ENCODE results near the gene FN3K. TPM values are rescaled to one million over a fixed set of nuclear protein-coding genes. Genes with fewer than 3 reads are reported as not detected.

Gene FN3K
- total and polyA plus RNA-seq, 2 of the 13 experiments (the other 11 are each of a cell fraction or from before 2014, with no cell fraction given) = 3.5 to 12.2 TPM

GRCh38 chr17:82698065-82698973 is 37.1 kb upstream of the FN3K start, which contains the start of gene RAB40B (continued):
- no peak for TF ChIP-seq ZNF276 (CRISPR knock-in tag; IDR thresholded peaks at IDR 0.05; ENCODE audit: low read depth)
- TF ChIP-seq ZNF766 (CRISPR knock-in tag; IDR thresholded peaks at IDR 0.05; ENCODE audit: borderline replicate concordance) = 0 out of 2 replicates have a peak, but pooled peaks have one; percentile 39
- TF ChIP-seq, protein P1, sequence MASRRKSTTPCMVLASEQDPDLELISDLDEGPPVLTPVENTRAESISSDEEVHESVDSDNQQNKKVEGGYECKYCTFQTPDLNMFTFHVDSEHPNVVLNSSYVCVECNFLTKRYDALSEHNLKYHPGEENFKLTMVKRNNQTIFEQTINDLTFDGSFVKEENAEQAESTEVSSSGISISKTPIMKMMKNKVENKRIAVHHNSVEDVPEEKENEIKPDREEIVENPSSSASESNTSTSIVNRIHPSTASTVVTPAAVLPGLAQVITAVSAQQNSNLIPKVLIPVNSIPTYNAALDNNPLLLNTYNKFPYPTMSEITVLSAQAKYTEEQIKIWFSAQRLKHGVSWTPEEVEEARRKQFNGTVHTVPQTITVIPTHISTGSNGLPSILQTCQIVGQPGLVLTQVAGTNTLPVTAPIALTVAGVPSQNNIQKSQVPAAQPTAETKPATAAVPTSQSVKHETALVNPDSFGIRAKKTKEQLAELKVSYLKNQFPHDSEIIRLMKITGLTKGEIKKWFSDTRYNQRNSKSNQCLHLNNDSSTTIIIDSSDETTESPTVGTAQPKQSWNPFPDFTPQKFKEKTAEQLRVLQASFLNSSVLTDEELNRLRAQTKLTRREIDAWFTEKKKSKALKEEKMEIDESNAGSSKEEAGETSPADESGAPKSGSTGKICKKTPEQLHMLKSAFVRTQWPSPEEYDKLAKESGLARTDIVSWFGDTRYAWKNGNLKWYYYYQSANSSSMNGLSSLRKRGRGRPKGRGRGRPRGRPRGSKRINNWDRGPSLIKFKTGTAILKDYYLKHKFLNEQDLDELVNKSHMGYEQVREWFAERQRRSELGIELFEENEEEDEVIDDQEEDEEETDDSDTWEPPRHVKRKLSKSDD (CRISPR knock-in tag; IDR thresholded peaks at IDR 0.05; ENCODE audit: low read depth) = no peak
- no peak for TF ChIP-seq ZNF441 (CRISPR knock-in tag; IDR thresholded peaks at IDR 0.05; ENCODE audit: borderline replicate concordance)
- TF ChIP-seq PHF5A (CRISPR knock-in tag; IDR thresholded peaks at IDR 0.05; ENCODE audit: low read depth, unreplicated experiment) = no peak
- no peak for TF ChIP-seq EHMT2 (IDR thresholded peaks at IDR 0.05; ENCODE audit: borderline replicate concordance, low read depth, low read length)
- TF ChIP-seq IRF9 (CRISPR knock-in tag; IDR thresholded peaks at IDR 0.05; ENCODE audit: borderline replicate concordance) = no peak
- no peak for TF ChIP-seq SMAD3 (CRISPR knock-in tag; IDR thresholded peaks at IDR 0.05)
- TF ChIP-seq ZBTB38 (CRISPR knock-in tag; IDR thresholded peaks at IDR 0.05) = no peak
- TF ChIP-seq, protein P2, sequence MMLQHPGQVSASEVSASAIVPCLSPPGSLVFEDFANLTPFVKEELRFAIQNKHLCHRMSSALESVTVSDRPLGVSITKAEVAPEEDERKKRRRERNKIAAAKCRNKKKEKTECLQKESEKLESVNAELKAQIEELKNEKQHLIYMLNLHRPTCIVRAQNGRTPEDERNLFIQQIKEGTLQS (CRISPR knock-in tag; IDR thresholded peaks at IDR 0.05) = no peak
- no peak for TF ChIP-seq ATF4 (CRISPR knock-in tag; IDR thresholded peaks at IDR 0.05)
